Right ventricle myocardium inferior (tissue), 1 donor: ENCODE results near the gene MPC1. TPM values are rescaled to one million over a fixed set of nuclear protein-coding genes. Genes with fewer than 3 reads are reported as not detected.
"Not testable (repeated sequence)": the region's sequence is repeated elsewhere in the genome, so short reads cannot be mapped to it uniquely, and the experiment has no call there.

Experiments
- ATAC-seq: fragments of 200-7000 bp; cut with Tn5 transposase; one replicate; pipeline ENCODE4 v1.9.1; 2020; ENCODE audit warnings: mild to moderate bottlenecking, moderate library complexity
- DNase-seq: peaks from one replicate; pipeline ENCODE4 v3.0.0; 2021; ENCODE audit errors: missing footprints
- intact Hi-C: fragments of 100-400 bp; cut with DNase I; formaldehyde crosslinking; loops from one replicate; pipeline ENCODE4 v1.11.0; 2022
- total RNA-seq: library from RNA; stranded (reverse); fragmentation: NEBNext Ultra II Directional; extraction: Animal tissue kit (Norgen Biotek cat#: 25700); gene quantifications from one replicate; pipeline ENCODE4 v1.2.1, GENCODE V29; 2021
- donor health status: DM: no; HTN: yes; CAD: no; lungs with severe emphysema.

The MPC1 gene
- total RNA-seq, 1 donor from 2014 or later = 381 TPM

DNA sequence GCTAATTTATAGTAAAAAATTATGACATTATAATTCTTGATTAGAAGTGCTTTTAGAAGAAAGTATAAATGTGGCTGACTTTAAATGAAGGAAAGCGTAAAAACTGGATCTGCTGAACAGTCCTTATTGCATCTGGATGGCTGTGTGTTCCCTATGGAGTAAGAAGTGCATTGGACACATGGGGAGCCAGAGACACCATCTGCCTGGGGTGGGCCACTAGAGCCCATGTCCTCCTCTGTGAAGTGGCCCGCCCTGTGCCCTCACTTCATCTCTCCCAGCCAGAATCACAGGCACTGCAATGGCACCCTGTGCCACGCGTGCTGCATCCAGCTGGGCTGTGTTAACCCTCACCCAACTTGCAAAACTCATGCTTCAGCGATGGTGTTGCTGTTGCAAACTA is 27.2 kb downstream of the MPC1 start:
- ATAC-seq (no peak), DNase-seq (no peak)

DNA sequence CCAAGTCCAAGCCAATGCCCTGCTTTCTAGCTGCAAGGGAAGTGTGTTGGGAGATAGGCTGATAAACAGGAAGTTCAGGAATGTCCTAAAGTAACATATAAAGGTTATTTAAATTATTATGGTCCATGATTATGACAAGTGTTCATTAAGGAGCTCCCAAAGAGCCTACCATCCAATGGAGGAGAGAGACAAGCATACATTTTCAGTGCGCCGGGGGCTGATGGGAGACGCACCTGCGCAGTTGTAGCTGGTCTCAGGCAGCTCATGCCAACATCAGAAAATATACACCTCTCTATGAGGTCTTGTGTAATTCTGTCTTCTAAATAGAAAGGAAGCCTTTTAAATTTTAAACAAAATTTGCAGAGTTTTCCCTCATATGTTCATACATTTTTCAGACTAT is 27.8 kb downstream of the MPC1 start:
- no peak for DNase-seq
- no peak for ATAC-seq
- intact Hi-C loops = no loop called here

More for the DNA sequence above, 27.2 kb downstream of the MPC1 start:
- intact Hi-C loops = no loop called here

DNA sequence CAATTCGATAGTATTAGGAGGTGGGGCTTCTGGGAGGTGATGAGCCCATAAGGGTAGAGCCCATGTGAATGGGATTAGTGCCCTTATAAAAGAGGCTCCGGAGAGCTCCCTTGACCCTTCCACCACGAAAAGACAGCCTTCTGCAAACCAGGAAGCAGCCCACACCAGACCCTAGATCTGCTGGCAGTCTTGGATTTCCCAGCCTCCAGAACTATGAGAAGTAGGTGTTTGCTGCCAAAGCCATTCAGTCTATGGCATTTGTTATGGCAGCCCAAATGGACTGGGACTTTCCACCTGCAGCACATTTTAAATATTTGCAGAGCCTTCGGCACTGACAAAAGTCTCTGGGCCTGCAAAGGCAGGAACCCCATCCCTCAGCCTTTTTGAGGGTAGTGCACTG is 28.6 kb downstream of the MPC1 start:
- no peak for DNase-seq
- intact Hi-C loops = no loop called here
- no peak for ATAC-seq

DNA sequence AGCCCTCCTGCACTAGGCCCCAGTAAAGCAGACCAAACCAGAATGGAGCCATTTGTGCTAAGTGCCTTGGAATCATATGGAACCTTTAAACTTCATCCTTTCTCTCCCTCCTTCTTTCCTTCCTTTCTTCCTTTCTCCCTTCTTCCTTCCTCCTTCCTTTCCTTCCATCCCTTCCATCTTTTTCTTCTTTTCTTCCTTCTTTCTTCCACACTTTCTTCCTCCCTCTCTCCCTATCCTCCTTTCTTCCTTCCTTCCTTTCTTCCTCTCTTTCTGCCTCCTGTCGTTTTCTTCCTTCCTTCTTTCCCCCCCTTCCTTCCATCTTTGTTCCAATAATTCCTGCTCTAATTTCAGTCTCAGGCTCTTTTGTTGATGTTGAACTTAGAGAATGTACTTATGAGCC is 29.2 kb downstream of the MPC1 start:
- intact Hi-C loops = no loop called here
- DNase-seq (no peak), ATAC-seq (no peak)

DNA sequence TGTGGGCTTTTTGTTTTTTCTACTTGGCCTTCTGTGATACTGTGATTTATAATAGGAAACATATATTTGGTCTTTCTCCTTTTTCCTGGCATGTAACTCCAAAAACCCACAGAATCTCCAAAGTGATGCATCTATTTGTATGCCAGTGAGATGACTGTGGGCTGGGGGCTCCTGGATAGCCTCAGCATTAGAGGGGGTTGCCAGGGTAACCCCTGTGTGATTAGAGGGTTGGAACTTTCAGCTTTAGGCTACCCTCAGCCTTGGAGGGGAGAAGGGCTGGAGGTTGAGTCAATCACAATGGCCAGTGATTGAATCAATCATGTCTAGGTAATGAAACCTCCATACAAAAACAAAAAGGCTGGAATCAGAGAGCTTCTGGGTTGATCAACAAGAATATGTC is 29.8 kb downstream of the MPC1 start:
- intact Hi-C loops = no loop called here
- DNase-seq (no peak), ATAC-seq (no peak)

DNA sequence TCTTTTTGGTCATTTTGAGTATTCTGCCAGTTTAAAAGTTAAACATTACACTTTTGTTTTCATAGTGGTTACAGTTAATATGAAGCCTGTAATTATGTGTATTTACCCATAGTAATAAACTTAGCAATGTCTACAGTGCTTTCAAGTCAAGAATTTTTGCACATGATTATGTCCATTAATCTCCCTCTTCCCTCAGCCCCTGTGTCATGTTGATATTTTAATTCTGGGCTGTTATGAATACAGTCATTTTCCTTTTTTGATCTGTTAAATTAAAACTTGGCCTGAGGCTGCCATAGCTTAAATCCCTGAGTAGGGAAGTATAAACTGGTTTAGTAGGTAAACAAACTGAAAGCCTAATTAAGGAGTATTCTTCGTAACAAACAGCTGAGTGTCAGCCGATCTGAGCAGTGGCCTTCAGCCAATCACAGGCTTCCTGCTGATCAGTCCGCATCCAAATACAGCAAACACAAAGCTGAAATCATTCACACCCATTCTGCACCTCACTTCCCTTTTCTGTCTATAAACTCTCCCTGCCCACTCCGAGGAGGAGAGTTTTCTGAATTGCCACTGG is 30.9 kb downstream of the MPC1 start:
- DNase-seq (no peak), ATAC-seq (peak; percentile 16)
- intact Hi-C loops = no loop called here

DNA sequence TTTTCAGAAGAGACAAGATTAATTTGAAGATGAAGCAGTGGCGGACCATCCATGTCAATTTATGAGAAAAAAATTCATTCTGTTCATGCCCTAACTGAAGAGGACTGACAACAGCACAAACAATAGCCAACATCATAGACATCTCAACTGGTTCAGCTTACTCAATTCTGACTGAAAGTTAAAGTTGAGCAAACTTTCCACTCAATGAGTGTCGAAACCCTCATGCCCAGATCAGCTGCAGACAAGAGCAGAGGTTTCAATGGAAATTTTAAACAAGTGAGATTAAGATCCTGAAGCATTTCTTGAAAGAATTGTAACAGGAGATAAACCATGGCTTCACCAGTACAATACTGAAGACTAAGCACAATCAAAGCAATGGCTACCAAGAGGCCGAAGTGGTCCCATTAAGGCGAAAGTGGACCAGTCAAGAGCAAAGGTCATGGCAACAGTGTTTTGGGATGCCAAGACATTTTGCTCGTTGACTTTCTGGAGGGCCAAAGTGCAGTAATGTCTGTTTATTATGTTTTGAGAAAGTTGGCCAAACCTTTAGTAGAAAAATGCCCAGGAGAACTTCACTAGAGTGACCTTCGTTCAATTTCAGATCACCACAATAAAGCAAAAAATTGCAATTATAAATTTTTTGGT is 34.3 kb downstream of the MPC1 start:
- ATAC-seq (no peak), DNase-seq (no peak)
- intact Hi-C loops = no loop called here

DNA sequence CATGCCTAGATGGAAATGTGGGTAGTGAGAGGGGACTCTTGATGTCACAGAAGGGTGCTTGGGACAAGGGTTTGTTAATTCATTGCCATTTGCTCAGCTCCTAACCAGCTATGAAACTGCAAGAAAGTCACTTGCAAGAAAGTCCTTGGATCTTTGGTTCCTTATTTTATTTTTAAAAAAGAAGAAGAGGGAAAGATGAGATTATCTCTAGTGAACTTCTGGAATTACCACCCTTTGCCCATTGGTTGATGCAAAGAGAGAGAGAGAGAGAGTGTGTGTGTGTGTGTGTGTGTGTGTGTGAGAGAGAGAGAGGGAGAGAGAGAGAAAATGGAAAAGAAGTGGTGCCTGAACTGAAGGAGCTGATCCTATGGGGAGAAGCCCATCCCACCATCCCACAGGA is 35.8 kb downstream of the MPC1 start:
- no peak for DNase-seq
- ATAC-seq = no peak
- intact Hi-C loops = no loop called here

DNA sequence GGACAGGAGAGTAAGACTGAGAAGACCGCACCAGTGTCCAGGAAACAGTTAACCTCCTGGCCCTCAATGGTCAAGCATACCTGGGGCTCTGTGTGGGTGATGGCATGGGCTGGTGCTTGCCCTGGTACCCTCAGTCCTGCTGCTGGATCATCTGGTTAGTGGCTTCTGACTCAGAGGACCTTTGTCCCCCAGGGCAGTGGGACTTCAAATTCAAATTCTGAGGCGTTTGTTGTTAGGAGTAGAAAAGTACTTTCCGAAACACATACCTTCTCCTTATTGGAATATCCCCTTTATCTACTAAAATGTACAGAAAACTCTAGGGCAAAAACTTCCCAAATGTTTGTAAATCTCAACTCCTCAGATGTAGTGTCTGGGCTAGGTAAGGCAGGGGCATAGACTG is 36.3 kb downstream of the MPC1 start:
- no peak for DNase-seq
- intact Hi-C loops = no loop called here
- no peak for ATAC-seq

DNA sequence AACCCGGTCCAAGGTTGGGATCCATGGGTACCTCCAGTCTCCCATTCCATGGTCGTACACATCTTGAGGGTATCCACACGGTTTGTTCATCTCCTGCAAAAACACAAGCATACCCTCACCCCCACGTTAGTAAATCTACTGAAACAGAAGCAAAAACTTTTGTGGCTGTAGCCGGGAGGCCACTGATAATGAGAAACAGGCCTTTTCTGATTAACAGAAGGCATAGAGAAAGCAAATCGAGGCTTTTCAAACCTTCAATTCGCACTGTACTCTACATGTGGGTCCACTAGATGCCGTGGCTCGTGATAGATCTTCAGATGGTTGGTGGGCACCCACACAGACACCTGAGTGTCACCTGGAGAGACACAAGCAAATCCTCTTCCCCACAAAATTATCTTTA is 37.1 kb downstream of the MPC1 start:
- ATAC-seq, DNase-seq, intact Hi-C loops: not testable (repeated sequence)

DNA sequence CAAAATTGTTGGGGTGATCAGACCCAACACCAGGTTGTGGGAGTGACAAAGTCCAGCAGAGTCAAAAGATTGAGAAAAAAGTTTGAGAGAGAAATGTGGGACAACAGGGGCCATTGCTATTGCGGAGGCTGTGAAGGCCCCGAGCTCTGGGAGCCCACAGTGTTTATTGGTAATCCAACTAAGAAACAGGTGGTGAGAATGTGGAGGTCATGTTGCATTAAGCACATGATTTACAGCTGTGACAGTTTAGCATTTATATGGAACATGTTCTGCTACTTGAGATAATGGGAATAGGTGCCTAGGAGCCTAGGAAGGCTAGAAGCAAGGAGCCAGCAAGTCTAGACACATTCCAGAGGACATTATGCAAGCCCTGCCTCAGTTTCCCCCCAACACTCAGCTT is 37.8 kb downstream of the MPC1 start:
- intact Hi-C loops, ATAC-seq, DNase-seq: not testable (repeated sequence)

DNA sequence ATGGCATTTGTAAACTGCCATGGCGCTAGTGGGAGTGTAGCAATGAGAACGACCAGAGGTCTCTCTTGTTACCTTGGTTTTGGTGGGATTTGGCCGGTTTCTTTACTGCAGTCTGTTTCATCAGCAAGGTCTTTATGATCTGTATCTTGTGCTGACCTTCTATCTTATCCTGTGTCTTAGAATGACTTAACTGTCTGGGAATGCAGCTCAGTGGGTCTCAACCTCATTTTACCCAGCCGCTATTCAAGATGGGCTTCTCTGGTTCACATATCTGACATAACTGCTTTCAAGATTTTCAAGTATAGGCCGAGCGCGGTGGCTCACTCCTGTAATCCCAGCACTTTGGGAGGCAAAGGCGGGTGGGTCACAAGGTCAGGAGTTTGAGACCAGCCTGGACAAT is 38.5 kb downstream of the MPC1 start:
- ATAC-seq (no peak), DNase-seq (no peak)
- intact Hi-C loops = no loop called here

DNA sequence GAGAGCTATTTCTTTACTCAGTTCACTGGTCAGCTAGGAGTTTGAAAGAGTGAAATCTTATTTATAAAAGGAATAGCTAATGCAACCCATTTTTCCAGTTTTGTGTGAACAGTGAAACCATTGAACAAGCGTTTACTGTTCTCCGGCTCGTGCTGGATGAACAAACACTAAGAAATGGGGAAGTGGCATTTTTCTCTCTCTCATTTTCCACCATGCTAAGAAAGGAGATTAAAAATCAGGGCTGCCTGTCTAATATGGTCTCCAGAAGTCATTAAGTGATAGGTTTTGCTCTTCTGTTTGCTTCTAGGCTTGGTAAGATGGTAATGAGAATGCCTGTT is 39.6 kb downstream of the MPC1 start:
- intact Hi-C loops = loop anchor here (2.0 kb wide), 1 partner anchor 40 kb away; the partner anchor contains the start of gene MPC1
- DNase-seq (no peak), ATAC-seq (no peak)

DNA sequence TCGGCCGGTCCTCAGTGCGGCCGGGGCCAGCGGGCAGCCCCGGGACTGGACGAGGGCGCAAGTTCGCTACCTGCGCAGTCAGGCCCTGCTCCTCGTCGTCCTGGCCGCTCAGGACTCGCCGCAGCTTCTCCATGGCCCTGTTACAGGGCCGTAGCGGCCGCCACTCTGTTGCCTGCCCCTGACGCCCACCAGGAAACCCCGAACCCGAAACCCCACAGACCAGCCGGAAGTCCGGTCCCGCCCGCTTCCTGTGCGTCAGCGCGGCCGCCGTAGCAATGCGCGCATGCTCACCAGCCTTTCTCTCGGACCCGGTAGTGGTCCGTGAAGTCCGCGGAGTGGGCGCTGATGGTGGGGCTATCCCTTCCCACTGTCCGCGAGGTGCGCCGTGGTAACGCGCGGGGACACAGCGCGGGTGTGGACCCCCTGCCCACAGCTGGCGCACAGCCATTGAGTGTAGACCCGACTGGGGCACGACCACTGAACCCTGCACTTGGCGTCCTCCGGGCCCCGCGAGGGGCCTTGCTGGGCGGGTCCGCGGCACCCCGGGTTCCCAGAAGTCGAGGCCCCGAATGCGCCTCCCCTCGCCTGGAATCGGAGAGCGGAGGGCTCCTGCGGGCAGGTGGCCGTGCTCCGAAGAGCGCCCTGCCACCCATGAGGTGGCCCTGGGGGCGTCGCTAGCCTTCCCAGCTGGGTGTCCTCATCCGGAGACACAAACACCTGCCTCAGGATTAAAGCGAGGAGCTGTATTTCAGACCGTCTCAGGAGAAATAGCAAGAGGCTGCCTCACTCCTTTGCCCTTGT is 40.2 kb downstream of the MPC1 start, which contains the start of gene SFT2D1:
SFT2D1 (minus strand) TSS at position 197 of the 801 bp plus-strand sequence; CDS start at position 133, 64 bp downstream.
- intact Hi-C loops = loop anchor here (2.0 kb wide), 1 partner anchor 40 kb away; the partner anchor contains the start of gene MPC1
- peak; percentile 95 for ATAC-seq

DNA sequence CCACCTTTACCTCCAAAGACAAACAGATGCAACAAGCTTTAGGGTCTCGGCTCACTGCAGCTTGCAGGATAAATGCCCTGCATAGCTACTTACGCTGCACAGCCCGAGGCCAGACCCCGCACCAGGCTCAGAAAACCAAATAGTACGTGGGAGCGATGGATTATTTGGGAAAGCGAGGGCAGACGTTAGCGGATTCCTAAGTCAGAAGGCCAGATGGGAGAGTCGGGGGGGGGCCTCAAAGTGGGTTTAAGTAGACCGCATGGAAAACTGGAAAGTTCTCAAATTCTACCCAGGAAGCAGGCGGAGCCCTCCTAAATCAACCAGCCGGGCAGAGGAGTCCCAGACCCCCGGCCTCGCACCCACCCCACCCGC is 40.8 kb downstream of the MPC1 start:
- intact Hi-C loops = loop anchor here (2.0 kb wide), 1 partner anchor 41 kb away; the partner anchor contains the start of gene MPC1
- DNase-seq (no peak), ATAC-seq (peak; percentile 14)

More for the DNA sequence above, 40.2 kb downstream of the MPC1 start, which contains the start of gene SFT2D1:
- peak; percentile 95 for DNase-seq

DNA sequence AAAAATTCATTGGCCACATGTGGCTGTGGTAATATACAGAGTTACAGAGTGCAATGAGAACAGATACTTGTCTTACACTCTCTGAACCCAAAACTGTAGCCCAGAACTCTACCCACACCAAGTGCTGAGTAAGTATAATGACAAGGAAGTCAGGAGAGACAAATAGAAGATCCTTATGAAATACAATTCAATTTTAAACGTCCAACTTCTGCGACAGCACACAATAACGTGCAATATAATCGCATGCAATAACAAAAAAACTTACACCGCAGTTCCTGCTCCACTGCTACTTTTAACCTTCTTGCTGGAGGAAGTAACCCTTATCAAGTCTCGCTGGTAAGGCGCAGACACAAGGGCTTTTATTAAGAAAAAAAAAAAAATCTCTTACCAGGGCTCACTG is 41.3 kb downstream of the MPC1 start:
- intact Hi-C loops = no loop called here
- ATAC-seq = no peak
- no peak for DNase-seq

DNA sequence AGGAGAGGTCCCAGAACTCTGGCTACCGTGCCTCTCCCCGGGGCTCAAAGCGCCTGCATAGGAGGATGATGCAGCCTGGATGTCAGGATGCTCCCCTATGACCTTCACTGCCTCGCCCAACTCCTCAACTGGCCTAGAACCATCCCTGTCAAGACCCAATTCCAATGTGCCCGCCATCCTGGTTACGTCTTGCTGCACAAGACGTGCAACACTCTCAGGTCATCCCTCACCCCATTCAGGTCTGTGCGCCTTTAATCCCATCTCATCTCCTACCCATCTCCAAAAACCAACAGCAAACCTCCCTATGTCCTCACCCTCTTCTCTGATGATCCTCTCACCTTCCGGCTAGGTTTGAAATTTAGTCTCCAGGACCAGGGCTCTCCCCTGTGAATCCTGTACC is 43.9 kb downstream of the MPC1 start:
- ATAC-seq = no peak
- intact Hi-C loops = no loop called here
- DNase-seq = no peak

DNA sequence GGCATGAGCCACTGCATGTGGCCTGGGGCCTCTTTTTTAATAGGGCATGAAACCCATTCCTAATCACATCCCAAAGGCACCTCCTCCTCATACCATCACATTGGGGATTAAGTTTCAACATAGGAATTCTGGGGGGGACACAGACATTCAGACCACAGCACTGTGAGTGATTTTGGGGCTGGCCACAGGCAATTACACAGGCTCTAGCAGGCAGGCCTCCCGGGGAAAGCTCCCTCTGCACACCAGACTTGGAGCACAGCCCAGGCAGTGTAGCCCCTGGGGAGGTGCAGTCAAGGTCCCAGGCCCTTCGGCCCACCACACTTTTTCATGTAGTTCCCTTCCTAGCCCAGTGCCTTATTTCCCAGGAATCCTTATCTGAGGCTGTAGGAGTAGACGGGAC is 45.9 kb downstream of the MPC1 start:
- intact Hi-C loops = no loop called here

DNA sequence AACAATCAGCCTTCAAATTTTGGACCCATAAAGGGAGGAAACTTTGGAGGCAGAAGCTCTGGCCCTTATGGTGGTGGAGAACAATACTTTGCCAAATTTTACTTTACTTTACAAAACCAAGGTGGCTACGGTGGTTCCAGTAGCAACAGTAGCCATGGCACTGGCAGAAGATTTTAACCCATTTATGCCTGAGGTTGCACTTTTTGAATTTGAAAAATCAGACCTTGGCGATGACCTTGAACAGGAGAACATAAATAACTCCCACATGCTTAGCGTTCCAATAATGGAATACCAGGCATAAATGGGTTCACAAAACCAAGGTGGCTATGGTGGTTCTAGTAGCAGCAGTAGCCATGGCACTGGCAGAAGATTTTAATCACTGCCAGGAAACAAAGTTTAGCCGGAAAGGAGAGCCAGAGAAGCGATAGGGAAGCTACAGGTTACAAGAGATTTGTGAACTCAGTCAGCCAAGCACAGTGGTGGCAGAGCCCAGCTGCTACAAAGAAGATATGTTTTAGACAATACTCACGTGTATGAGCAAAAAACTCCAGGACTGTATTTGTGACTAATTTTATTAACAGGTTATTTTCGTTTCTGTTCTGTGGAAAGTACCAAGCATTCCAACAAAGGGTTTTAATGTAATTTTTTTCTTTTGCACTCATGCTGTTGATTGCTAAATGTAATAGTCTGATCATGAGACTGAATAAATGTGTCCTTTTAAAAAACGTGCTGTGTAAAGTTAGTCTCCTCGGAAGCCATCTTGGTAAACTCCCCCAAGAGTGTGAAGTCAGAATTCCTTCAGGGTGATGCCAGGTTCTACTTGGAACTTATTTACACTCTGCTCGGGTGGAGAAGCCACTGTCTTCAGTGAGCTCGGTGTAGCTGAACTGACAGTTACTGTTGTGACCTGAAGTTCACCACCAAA is 47.1 kb downstream of the MPC1 start:
- intact Hi-C loops = no loop called here
- no peak for ATAC-seq
- no peak for DNase-seq

More for the DNA sequence above, 45.9 kb downstream of the MPC1 start:
- no peak for ATAC-seq
- no peak for DNase-seq
